Mesothelial cell of epicardium (in vitro differentiated cells): ENCODE measurements around the gene GGACT. TPM values are rescaled to one million over a fixed set of nuclear protein-coding genes. Genes with fewer than 3 reads are reported as not detected.
"Not testable (repeated sequence)": the region's sequence is repeated elsewhere in the genome, so short reads cannot be mapped to it uniquely, and the experiment has no call there.

Source experiments
- DNase-seq, 2 experiments: peaks; one replicate each; pipeline ENCODE4 v3.0.0; 2021; ENCODE audit warnings: low spot score in 2 of 2; ENCODE audit not compliant: unreplicated experiment in 2 of 2
- H3K27ac Mint-ChIP-seq: 2 replicates; pipeline ENCODE4 v1.8.0; 2021; ENCODE audit warnings: mixed read lengths
- H3K27me3 Mint-ChIP-seq: 2 replicates; pipeline ENCODE4 v1.8.0; 2021; ENCODE audit warnings: low read depth, mixed read lengths
- H3K36me3 Mint-ChIP-seq: 2 replicates; pipeline ENCODE4 v1.8.0; 2021; ENCODE audit warnings: mixed read lengths
- H3K4me1 Mint-ChIP-seq: 2 replicates; pipeline ENCODE4 v1.8.0; 2021; ENCODE audit warnings: mixed read lengths
- H3K4me3 Mint-ChIP-seq: 2 replicates; pipeline ENCODE4 v1.8.0; 2021; ENCODE audit warnings: mild to moderate bottlenecking, moderate library complexity, mixed read lengths
- H3K9me3 Mint-ChIP-seq: 2 replicates; pipeline ENCODE4 v1.8.0; 2021; ENCODE audit warnings: mixed read lengths
- CTCF ChIP-seq: fragments of 200-600 bp; sonication (generic); IDR thresholded peaks from one replicate; pipeline ENCODE4 v1.5.0; 2021; ENCODE audit warnings: antibody characterized with exemption; ENCODE audit not compliant: unreplicated experiment
- total RNA-seq: library from RNA; stranded (reverse); gene quantifications from 3 replicates; pipeline ENCODE4 v1.2.1, GENCODE V29; 2021

GGACT gene
- total RNA-seq, 1 donor from 2014 or later, result 6.6 TPM

GRCh38 chr13:100619940-100620339 lies 31.4 kb upstream of the GGACT start:
- Mint-ChIP-seq H3K27ac (no peak overlapping the region), H3K36me3 (peaks cover 60% of the 10 kb centered on the region), H3K4me3 (no peak overlapping the region), H3K27me3 (no peaks in the 10 kb centered on the region), H3K9me3 (peaks cover 33% of the 10 kb centered on the region), H3K4me1 (no peaks in the 10 kb centered on the region)
- no peak for DNase-seq
- TF ChIP-seq CTCF, result no peak

- H3K27ac Mint-ChIP-seq, H3K4me1 Mint-ChIP-seq, H3K4me3 Mint-ChIP-seq, DNase-seq, H3K27me3 Mint-ChIP-seq: not testable (repeated sequence)
- peaks cover 53% of the 10 kb centered on the region for H3K36me3 Mint-ChIP-seq
- peaks cover 33% of the 10 kb centered on the region for H3K9me3 Mint-ChIP-seq
Observed at GRCh38 chr13:100618897-100619296, 30.3 kb upstream of the GGACT start.

- no peaks in the 10 kb centered on the region for H3K27me3 Mint-ChIP-seq
- H3K4me1 Mint-ChIP-seq, result no peaks in the 10 kb centered on the region
- H3K36me3 Mint-ChIP-seq, result peaks cover 28% of the 10 kb centered on the region
- TF ChIP-seq CTCF, result no peak
- H3K4me3 Mint-ChIP-seq, result no peak overlapping the region
- H3K27ac Mint-ChIP-seq, result no peak overlapping the region
- DNase-seq, result no peak
- H3K9me3 Mint-ChIP-seq, result peaks cover 14% of the 10 kb centered on the region
Observed at GRCh38 chr13:100613031-100613430, 24.4 kb upstream of the GGACT start.

- Mint-ChIP-seq H3K4me3 (no peak overlapping the region), H3K9me3 (peaks cover 5% of the 10 kb centered on the region), H3K36me3 (peaks cover 30% of the 10 kb centered on the region), H3K4me1 (no peaks in the 10 kb centered on the region), H3K27me3 (no peaks in the 10 kb centered on the region), H3K27ac (no peak overlapping the region)
- no peak for DNase-seq
- no peak for TF ChIP-seq CTCF
Observed at GRCh38 chr13:100611678-100612492, 23.3 kb upstream of the GGACT start.

GRCh38 chr13:100610391-100611347 lies 22.1 kb upstream of the GGACT start:
- Mint-ChIP-seq H3K9me3 (no peaks in the 10 kb centered on the region), H3K27me3 (no peaks in the 10 kb centered on the region), H3K4me1 (no peaks in the 10 kb centered on the region), H3K36me3 (peaks cover 33% of the 10 kb centered on the region), H3K4me3 (no peak overlapping the region), H3K27ac (no peak overlapping the region)
- no peak for TF ChIP-seq CTCF
- no peak for DNase-seq

- Mint-ChIP-seq H3K9me3 (no peaks in the 10 kb centered on the region), H3K27ac (no peak overlapping the region), H3K4me3 (no peak overlapping the region), H3K4me1 (no peaks in the 10 kb centered on the region), H3K36me3 (peaks cover 33% of the 10 kb centered on the region), H3K27me3 (no peaks in the 10 kb centered on the region)
- DNase-seq, result no peak
- no peak for TF ChIP-seq CTCF
Observed at GRCh38 chr13:100608906-100609305, 20.3 kb upstream of the GGACT start.
